Activated CD8-positive, alpha-beta T cell treated with anti-CD3 and anti-CD28 coated beads for 36 hours (primary cell): ENCODE results near the gene SPINT1. TPM values are rescaled to one million over a fixed set of nuclear protein-coding genes. Genes with fewer than 3 reads are reported as not detected.
A peak's percentile ranks its signal among the peaks of the same experiment; 100 is the strongest.

Source experiments
- ATAC-seq: fragments of 200-7000 bp; cut with Tn5 transposase; one replicate; pipeline ENCODE4 v1.10.0; 2021; ENCODE audit warnings: mild to moderate bottlenecking, moderate library complexity
- CTCF ChIA-PET: fragments of 350-600 bp; sonication (Branson Sonifier 250); formaldehyde crosslinking; loops from one replicate; lab custom pipeline; 2021; ENCODE audit warnings: antibody characterized with exemption; lab: Charles Lee
- POLR2A ChIA-PET: fragments of 350-600 bp; sonication (Branson Sonifier 250); formaldehyde crosslinking; loops from one replicate; lab custom pipeline; 2021; ENCODE audit warnings: antibody characterized with exemption; lab: Charles Lee
- DNase-seq: peaks from one replicate; pipeline ENCODE4 v3.0.0-alpha.2; 2020
- H3K27ac Mint-ChIP-seq: one replicate; pipeline ENCODE4 v1.8.0; 2021; ENCODE audit warnings: mild to moderate bottlenecking, mixed read lengths
- H3K27me3 Mint-ChIP-seq: one replicate; pipeline ENCODE4 v1.8.0; 2021; ENCODE audit warnings: mixed read lengths
- H3K36me3 Mint-ChIP-seq: one replicate; pipeline ENCODE4 v1.8.0; 2021; ENCODE audit warnings: low read depth, mixed read lengths
- H3K4me1 Mint-ChIP-seq: one replicate; pipeline ENCODE4 v1.8.0; 2021; ENCODE audit warnings: low read depth, mixed read lengths
- H3K4me3 Mint-ChIP-seq: one replicate; pipeline ENCODE4 v1.8.0; 2021; ENCODE audit warnings: mild to moderate bottlenecking, moderate library complexity, mixed read lengths
- H3K9me3 Mint-ChIP-seq: one replicate; pipeline ENCODE4 v1.8.0; 2021; ENCODE audit warnings: mixed read lengths
- intact Hi-C: fragments of 100-400 bp; cut with micrococcal nuclease; formaldehyde crosslinking; loops from one replicate; pipeline ENCODE4 v1.10.0; 2022
- total RNA-seq, 2 experiments: library from RNA; stranded (reverse); gene quantifications; one replicate each; pipeline ENCODE4 v1.2.3, GENCODE V29; 2021
- TF ChIP-seq, protein P1 (sequence below): fragments of 200-600 bp; IDR thresholded peaks from one replicate; pipeline ENCODE4 v1.8.0; 2022; ENCODE audit warnings: antibody characterized with exemption, mild to moderate bottlenecking

Gene SPINT1
- total RNA-seq, 2 experiments from 2014 or later, result 6.3 to 6.5 TPM

DNA sequence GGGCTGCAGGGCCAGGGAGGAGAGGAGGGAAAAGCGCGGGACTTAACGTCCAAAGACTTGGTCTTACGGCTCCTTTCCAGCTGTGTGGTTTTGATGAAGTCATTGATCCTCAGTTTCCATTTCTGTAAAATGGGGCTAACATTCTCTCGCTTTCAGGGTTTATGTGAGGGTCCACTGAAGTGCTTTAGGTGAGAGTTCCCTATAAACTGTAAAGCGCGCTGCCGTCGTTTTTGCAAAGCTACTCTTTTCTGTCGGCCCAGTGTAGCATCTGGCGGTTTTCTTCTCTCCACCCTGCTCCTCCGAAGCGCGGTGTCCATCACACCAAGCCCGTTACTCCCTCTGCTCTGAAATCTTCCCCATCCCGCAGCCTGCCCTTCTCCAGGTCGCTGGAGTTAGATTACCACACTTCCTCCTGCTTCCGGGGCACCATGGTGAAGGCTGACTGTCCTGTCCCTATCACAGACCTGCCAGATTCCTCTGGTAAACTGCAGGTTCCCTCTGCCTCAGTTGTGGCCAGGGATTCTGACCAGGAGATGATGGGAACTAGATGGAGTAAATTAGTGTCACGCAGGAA lies 35.9 kb upstream of the SPINT1 start:
- Mint-ChIP-seq H3K4me3 (peak overlapping the region; percentile 78), H3K9me3 (no peaks in the 10 kb centered on the region), H3K27me3 (no peaks in the 10 kb centered on the region), H3K4me1 (peaks cover 20% of the 10 kb centered on the region), H3K27ac (peak overlapping the region; percentile 99), H3K36me3 (peaks cover 8% of the 10 kb centered on the region)
- POLR2A ChIA-PET, result interaction anchor here (0.6 to 2.0 kb wide), 7 partner anchors 22 to 86 kb away, joined by 3 to 10 read pairs (median 3); partner anchors contain the start of genes GCHFR and VPS18
- no peak for ATAC-seq
- TF ChIP-seq, protein P1, sequence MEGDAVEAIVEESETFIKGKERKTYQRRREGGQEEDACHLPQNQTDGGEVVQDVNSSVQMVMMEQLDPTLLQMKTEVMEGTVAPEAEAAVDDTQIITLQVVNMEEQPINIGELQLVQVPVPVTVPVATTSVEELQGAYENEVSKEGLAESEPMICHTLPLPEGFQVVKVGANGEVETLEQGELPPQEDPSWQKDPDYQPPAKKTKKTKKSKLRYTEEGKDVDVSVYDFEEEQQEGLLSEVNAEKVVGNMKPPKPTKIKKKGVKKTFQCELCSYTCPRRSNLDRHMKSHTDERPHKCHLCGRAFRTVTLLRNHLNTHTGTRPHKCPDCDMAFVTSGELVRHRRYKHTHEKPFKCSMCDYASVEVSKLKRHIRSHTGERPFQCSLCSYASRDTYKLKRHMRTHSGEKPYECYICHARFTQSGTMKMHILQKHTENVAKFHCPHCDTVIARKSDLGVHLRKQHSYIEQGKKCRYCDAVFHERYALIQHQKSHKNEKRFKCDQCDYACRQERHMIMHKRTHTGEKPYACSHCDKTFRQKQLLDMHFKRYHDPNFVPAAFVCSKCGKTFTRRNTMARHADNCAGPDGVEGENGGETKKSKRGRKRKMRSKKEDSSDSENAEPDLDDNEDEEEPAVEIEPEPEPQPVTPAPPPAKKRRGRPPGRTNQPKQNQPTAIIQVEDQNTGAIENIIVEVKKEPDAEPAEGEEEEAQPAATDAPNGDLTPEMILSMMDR, result no peak
- no peak for DNase-seq
- intact Hi-C loops, result loop anchor here (5.0 kb wide), 1 partner anchor 41 kb away; the partner anchor contains the start of gene C15orf62
- CTCF ChIA-PET, result interaction anchor here (1.1 to 1.6 kb wide), 5 partner anchors 12 to 99 kb away, joined by 3 to 4 read pairs (median 3); no protein-coding TSS in a partner anchor

DNA sequence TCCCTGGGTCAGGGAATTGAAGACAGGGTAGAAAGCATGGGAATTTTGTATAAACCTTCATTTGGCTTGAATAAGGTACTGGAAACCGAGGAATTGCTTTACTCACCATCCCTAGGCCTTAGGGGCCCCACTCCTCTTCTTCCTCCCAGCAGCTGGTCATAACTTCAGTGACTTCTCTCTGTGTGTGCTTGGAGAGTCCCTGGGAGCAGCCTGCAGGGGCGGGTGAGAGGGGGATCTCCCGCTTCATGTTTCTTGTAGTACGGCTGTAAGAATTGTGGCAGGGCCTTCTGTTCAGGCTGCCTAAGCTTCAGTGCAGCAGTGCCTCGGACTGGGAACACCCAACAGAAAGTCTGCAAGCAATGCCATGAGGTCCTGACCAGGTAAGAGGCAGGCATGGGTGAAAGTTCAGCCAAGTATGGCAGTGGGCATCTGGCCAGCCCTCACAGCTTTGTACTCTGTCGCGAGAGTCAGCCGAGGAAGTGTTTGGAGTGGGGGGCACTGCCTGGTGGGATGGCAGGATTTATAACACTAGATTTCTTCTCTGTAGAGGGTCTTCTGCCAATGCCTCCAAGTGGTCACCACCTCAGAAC lies 34.9 kb upstream of the SPINT1 start:
- Mint-ChIP-seq H3K9me3 (no peaks in the 10 kb centered on the region), H3K27me3 (no peaks in the 10 kb centered on the region), H3K36me3 (peaks cover 11% of the 10 kb centered on the region), H3K4me3 (peak overlapping the region; percentile 78), H3K4me1 (peaks cover 17% of the 10 kb centered on the region), H3K27ac (no peak overlapping the region)
- intact Hi-C loops, result loop anchor here (5.0 kb wide), 1 partner anchor 42 kb away; the partner anchor contains the start of gene C15orf62
- POLR2A ChIA-PET, result interaction anchor here (0.8 to 2.0 kb wide), 3 partner anchors 21 to 85 kb away, joined by 3 to 10 read pairs (median 4); partner anchors contain the start of gene VPS18
- ATAC-seq (no peak), DNase-seq (peak; percentile 7)
- TF ChIP-seq, protein P1, result no peak
- CTCF ChIA-PET, result interaction anchor here (1.4 kb wide), 1 partner anchor 49 kb away, joined by 4 read pairs; no protein-coding TSS in a partner anchor

DNA sequence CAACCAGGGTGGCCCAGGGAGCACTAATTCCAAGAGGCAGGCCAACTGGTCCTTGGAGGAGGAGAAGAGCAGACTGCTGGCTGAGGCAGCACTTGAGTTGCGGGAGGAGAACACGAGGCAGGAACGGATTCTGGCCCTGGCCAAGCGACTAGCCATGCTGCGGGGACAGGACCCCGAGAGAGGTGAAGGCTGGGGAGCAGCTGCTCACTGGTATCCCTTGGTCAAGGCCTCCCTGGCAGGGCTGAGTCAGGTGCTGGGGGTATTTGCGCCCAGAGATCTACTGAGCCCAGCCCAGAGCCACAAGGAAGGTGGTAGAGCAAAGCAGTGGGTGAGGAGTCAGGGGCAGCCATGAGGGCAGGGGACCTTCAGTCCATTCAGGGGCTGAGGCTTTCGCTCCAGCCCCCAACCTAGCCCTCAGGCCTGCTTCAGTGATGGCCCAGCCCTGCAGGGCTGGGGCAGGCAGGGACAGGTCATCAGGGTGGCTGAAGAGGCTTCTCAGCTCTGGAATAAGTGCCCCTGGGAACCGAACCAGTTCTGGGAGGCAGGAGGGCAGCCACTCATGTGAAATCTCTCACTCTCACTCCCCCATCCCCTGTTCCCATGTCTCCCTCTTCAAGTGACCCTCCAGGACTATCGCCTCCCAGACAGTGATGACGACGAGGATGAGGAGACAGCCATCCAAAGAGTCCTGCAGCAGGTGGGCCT lies 31.0 kb upstream of the SPINT1 start:
- H3K27ac Mint-ChIP-seq, result no peak overlapping the region
- POLR2A ChIA-PET, result interaction anchor here (1.2 kb wide), 1 partner anchor 118 kb away, joined by 4 read pairs; the partner anchor contains the start of gene RAD51
- CTCF ChIA-PET, result interaction anchor here (1.3 kb wide), 1 partner anchor 46 kb away, joined by 4 read pairs; no protein-coding TSS in a partner anchor

DNA sequence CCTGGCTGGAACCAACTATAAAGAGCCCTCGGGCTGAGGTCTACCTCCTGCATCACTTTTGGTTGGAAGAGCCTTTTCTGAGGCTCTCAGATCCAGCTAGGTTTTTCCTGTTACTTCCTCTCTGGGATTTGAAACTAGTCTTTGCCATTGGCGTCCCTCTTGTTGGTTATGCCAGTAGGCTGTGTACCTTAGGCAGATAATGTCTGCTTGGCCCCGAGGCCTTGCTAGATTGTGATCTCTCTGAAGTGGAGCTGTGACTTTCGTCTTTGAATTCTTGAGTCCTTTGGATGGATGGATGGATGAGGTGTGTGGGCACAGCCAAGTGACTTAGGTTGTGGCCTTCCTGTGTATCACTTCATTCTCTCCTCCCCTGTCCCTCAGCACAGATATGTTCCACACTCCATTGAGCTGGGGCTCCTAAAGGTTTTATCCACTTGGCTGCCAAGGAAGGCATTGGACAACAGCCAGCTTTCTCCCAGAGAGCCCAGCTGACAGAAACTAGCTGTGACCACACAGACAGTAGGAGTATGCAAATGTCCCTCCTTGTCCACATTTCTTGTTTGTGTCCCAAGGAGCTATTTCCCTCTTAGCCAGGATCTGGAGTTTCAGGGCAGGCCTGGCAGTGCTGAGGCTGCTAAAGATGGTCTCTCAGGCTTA lies 28.7 kb upstream of the SPINT1 start:
- CTCF ChIA-PET, result interaction anchor here (0.9 to 1.1 kb wide), 2 partner anchors 58 to 79 kb away, joined by 3 read pairs; partner anchors contain the start of genes RHOV and VPS18
- POLR2A ChIA-PET, result interaction anchor here (0.8 kb wide), 1 partner anchor 27 kb away, joined by 3 read pairs; no protein-coding TSS in a partner anchor
- TF ChIP-seq, protein P1, result no peak

More for the DNA sequence above, 31.0 kb upstream of the SPINT1 start:
- peaks cover 12% of the 10 kb centered on the region for H3K36me3 Mint-ChIP-seq
- no peaks in the 10 kb centered on the region for H3K27me3 Mint-ChIP-seq
- H3K4me3 Mint-ChIP-seq, result no peak overlapping the region
- no peak for ATAC-seq
- DNase-seq, result no peak
- peaks cover 12% of the 10 kb centered on the region for H3K4me1 Mint-ChIP-seq
- TF ChIP-seq, protein P1, result no peak
- H3K9me3 Mint-ChIP-seq, result no peaks in the 10 kb centered on the region
- intact Hi-C loops, result no loop called here

More for the DNA sequence above, 28.7 kb upstream of the SPINT1 start:
- no peaks in the 10 kb centered on the region for H3K27me3 Mint-ChIP-seq
- H3K9me3 Mint-ChIP-seq, result no peaks in the 10 kb centered on the region
- no peaks in the 10 kb centered on the region for H3K4me1 Mint-ChIP-seq
- H3K27ac Mint-ChIP-seq, result no peak overlapping the region
- ATAC-seq (no peak), DNase-seq (no peak)
- H3K4me3 Mint-ChIP-seq, result no peak overlapping the region
- intact Hi-C loops, result no loop called here
- peaks cover 12% of the 10 kb centered on the region for H3K36me3 Mint-ChIP-seq
